Mesendoderm (in vitro differentiated cells): ENCODE results near the gene SKAP1.
"Not testable (repeated sequence)": the region's sequence is repeated elsewhere in the genome, so short reads cannot be mapped to it uniquely, and the experiment has no call there.

ENCODE experiments used
- DNase-seq: peaks from one replicate; pipeline ENCODE4 v3.0.0; 2013
- H2AK5ac ChIP-seq: 2 replicates; pipeline ENCODE4 v1.6.1; 2013; ENCODE audit warnings: low read length, inconsistent platforms
- H2BK120ac ChIP-seq: 2 replicates; pipeline ENCODE4 v1.6.1; 2013; ENCODE audit warnings: low read depth, mild to moderate bottlenecking, low read length, moderate library complexity, mixed read lengths
- H2BK15ac ChIP-seq: replicated peaks from 2 replicates; pipeline ENCODE4 v1.6.1; 2013; ENCODE audit warnings: low read depth, mild to moderate bottlenecking, moderate library complexity
- H2BK5ac ChIP-seq: 2 replicates; pipeline ENCODE4 v1.6.1; 2013; ENCODE audit warnings: low read length, inconsistent platforms
- H3K18ac ChIP-seq: 2 replicates; pipeline ENCODE4 v1.6.1; 2013; ENCODE audit warnings: mild to moderate bottlenecking, low read length, mixed read lengths
- H3K23ac ChIP-seq: one replicate; pipeline ENCODE4 v1.6.1; 2013; ENCODE audit warnings: low read length
- H3K27ac ChIP-seq: 2 replicates; pipeline ENCODE4 v1.5.1; 2013; ENCODE audit warnings: low read depth, mild to moderate bottlenecking, inconsistent platforms, low read length, moderate library complexity
- H3K27me3 ChIP-seq: 2 replicates; pipeline ENCODE4 v1.6.1; 2013; ENCODE audit warnings: low read length, control low read depth, mild to moderate bottlenecking, inconsistent platforms; ENCODE audit not compliant: insufficient read depth, poor library complexity
- H3K36me3 ChIP-seq: 2 replicates; pipeline ENCODE4 v1.6.1; 2013; ENCODE audit warnings: low read length, inconsistent platforms; ENCODE audit not compliant: control insufficient read depth, insufficient read depth
- H3K4ac ChIP-seq: one replicate; pipeline ENCODE4 v1.6.1; 2013; ENCODE audit warnings: low read depth, mild to moderate bottlenecking, low read length, moderate library complexity
- H3K4me1 ChIP-seq: 2 replicates; pipeline ENCODE4 v1.6.1; 2013; ENCODE audit warnings: low read depth, low read length, inconsistent platforms; ENCODE audit not compliant: control insufficient read depth
- H3K4me2 ChIP-seq: 2 replicates; pipeline ENCODE4 v1.6.1; 2013; ENCODE audit warnings: low read length
- H3K4me3 ChIP-seq: 2 replicates; pipeline ENCODE4 v1.5.1; 2013; ENCODE audit warnings: mild to moderate bottlenecking, low read length
- H3K56ac ChIP-seq: one replicate; pipeline ENCODE4 v1.6.1; 2013; ENCODE audit warnings: low read length
- H3K79me1 ChIP-seq: 2 replicates; pipeline ENCODE4 v1.6.1; 2013; ENCODE audit warnings: low read length, inconsistent platforms
- H3K79me2 ChIP-seq: 2 replicates; pipeline ENCODE4 v1.6.1; 2013; ENCODE audit warnings: mild to moderate bottlenecking, low read length; ENCODE audit not compliant: control insufficient read depth, insufficient read depth
- H3K9ac ChIP-seq: 2 replicates; pipeline ENCODE4 v1.6.1; 2013; ENCODE audit warnings: low read length, inconsistent platforms
- H4K5ac ChIP-seq: one replicate; pipeline ENCODE4 v1.6.1; 2013; ENCODE audit warnings: low read length
- H4K8ac ChIP-seq: one replicate; pipeline ENCODE4 v1.6.1; 2013; ENCODE audit warnings: low read depth, mild to moderate bottlenecking, control low read depth, low read length, moderate library complexity
- WGBS: extraction: QIAGEN DNeasy Blood & Tissue Kit; methylation state at CpG from one replicate; pipeline ENCODE4 v1.1.7; 2013; ENCODE audit warnings: low lambda C conversion rate, missing lambda C conversion rate; ENCODE audit not compliant: insufficient coverage; ENCODE audit errors: extremely low coverage; 5-methylcytosine and 5-hydroxymethylcytosine counted together

The SKAP1 gene

DNA sequence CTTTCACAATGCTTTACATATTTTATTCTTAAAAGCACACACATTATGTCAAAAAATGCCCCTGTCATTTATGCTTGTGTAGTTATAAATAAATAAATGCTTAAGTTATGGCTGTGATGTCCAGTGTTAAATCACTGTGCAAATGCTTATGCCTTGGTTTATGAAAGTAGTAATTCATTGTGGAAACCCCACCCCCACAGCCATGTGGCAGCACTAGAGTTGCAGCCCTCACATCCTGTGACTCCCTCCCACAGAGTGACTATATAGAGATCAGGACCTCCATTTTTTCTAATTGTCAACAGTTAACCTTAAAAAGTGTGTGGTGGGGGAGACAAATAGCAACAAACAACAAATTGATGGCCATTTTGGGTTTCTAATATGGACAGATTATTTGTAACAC, 2.4 kb downstream of the SKAP1 start:
- no peaks in the 10 kb centered on the region for H3K79me2 ChIP-seq
- H3K27me3 ChIP-seq: peaks cover 7% of the 10 kb centered on the region
- H3K23ac ChIP-seq: no peak overlapping the region
- H3K4ac ChIP-seq: no peak overlapping the region
- no peak for DNase-seq
- H2BK5ac ChIP-seq: no peak overlapping the region
- H2AK5ac ChIP-seq: no peak overlapping the region
- H3K79me1 ChIP-seq: no peaks in the 10 kb centered on the region
- H3K27ac ChIP-seq: no peak overlapping the region
- H3K18ac ChIP-seq: no peak overlapping the region
- H3K56ac ChIP-seq: no peak overlapping the region
- H2BK15ac ChIP-seq: no peak overlapping the region
- no peak overlapping the region for H2BK120ac ChIP-seq
- H3K36me3 ChIP-seq: no peaks in the 10 kb centered on the region
- no peak overlapping the region for H3K4me2 ChIP-seq
- H4K5ac ChIP-seq: no peak overlapping the region
- peaks cover 3% of the 10 kb centered on the region for H3K4me1 ChIP-seq
- no peak overlapping the region for H3K4me3 ChIP-seq
- H4K8ac ChIP-seq: no peak overlapping the region
- H3K9ac ChIP-seq: no peak overlapping the region

DNA sequence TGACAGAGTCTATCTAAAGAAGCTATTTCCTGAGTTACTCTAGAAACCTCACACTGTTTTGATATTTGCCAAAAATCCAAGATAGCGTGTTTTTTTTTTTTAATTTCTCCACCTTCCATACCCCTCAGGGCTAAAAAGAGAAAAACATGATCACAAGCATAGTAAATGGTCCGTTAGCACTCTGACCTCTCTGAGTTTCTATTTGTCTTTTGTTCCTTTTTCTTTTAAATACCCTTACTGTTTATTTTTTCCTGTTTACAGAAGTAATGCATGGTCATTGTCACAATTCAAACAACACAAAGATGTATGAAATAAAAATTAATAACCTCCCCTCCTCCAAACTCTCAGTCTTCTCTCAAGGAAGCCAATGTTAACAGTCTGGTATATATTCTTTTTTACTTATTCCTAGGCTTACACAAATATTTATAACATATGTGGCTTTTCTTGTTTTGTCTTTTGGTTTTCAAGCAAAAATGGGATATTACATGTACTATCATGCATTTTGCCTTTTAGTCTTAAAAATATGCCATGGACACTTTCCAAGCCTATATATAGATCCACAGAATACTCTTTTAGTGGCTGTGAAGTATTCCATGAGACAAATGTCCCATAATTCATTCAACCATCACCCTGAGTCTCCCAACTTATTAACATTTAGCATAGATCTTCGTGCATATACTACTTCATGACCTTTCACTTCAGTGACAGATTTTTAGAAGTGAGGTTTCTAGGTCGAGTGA, 3.1 kb downstream of the SKAP1 start:
- Histone ChIP-seq H3K79me2 (no peaks in the 10 kb centered on the region), H4K8ac (no peak overlapping the region), H3K18ac (no peak overlapping the region), H4K5ac (no peak overlapping the region), H2BK5ac (no peak overlapping the region), H3K4ac (no peak overlapping the region), H3K4me1 (peaks cover 3% of the 10 kb centered on the region), H3K36me3 (no peaks in the 10 kb centered on the region), H3K4me2 (no peak overlapping the region), H3K27ac (no peak overlapping the region), H3K23ac (no peak overlapping the region), H3K9ac (no peak overlapping the region), H2BK15ac (no peak overlapping the region), H3K27me3 (peaks cover 7% of the 10 kb centered on the region), H3K56ac (no peak overlapping the region), H3K79me1 (no peaks in the 10 kb centered on the region), H3K4me3 (no peak overlapping the region), H2BK120ac (no peak overlapping the region), H2AK5ac (no peak overlapping the region)
- no CpG with 5 or more reads among the region's 4 CpGs for WGBS
- no peak for DNase-seq

DNA sequence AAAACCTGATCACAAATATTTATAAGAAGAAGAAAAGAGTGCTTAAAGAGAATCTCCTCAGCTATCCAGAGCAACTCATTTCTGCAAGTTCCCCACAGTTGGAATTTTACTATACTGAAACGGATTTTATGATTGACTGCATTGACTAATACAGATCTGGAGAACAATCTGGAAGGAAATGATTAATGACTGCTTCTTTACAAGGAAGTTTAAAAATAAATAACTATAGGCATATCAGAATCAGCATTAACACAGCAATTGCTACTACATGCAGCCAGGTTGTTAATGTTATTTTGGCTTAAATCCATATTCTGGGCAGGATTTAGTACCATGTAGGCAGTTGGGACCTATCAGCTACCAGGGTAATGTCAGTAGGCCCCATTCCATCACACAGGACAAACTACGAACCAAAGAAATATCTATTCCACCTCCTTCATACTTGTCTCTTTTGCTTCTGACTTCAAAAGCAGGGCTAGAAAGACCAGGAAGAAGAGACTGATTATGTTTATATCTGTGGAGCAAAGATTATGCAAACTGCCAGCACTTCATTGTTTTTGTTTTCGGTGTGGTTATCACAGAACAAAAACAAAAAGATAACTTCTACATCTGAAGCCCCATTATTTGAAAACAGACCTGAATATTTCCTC, 3.9 kb downstream of the SKAP1 start:
- no peak overlapping the region for H3K9ac ChIP-seq

DNA sequence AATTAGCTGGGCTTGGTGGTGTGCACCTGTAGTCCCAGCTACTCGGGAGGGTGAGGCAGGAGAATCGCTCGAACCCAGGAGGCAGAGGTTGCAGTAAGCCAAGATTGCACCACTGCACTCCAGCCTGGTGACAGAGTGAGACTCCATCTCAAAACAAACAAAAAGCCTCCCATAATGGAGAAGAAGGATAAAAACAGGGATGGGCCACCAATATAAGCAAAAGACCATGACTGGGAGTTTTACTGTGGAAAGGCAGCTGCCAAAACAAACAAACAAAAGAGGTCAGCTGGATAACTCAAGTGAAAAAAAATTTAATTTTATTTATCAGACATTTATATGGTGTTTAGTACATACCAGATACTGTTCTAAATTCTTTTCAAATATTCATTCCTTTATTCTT, 8.0 kb downstream of the SKAP1 start:
- not testable (repeated sequence) for H4K5ac ChIP-seq, H3K56ac ChIP-seq, H3K9ac ChIP-seq, H2BK15ac ChIP-seq, H3K79me1 ChIP-seq, H4K8ac ChIP-seq, H3K23ac ChIP-seq, H3K36me3 ChIP-seq, H3K27ac ChIP-seq, H3K18ac ChIP-seq, H2AK5ac ChIP-seq, H2BK5ac ChIP-seq, H3K79me2 ChIP-seq, DNase-seq, H2BK120ac ChIP-seq, H3K27me3 ChIP-seq, H3K4ac ChIP-seq, H3K4me1 ChIP-seq, H3K4me3 ChIP-seq, H3K4me2 ChIP-seq
- WGBS: no CpG with 5 or more reads among the region's 3 CpGs

More for the DNA sequence above, 3.9 kb downstream of the SKAP1 start:
- no peak overlapping the region for H3K18ac ChIP-seq
- H2BK15ac ChIP-seq: no peak overlapping the region
- WGBS: no CpG with 5 or more reads among the region's 3 CpGs
- no peak overlapping the region for H3K4ac ChIP-seq
- no peak overlapping the region for H3K27ac ChIP-seq
- H3K56ac ChIP-seq: no peak overlapping the region
- no peak overlapping the region for H4K5ac ChIP-seq
- H2BK120ac ChIP-seq: no peak overlapping the region
- H2AK5ac ChIP-seq: no peak overlapping the region
- H3K4me1 ChIP-seq: peaks cover 3% of the 10 kb centered on the region
- no peak overlapping the region for H3K4me3 ChIP-seq
- H3K36me3 ChIP-seq: no peaks in the 10 kb centered on the region
- H2BK5ac ChIP-seq: no peak overlapping the region
- H3K23ac ChIP-seq: no peak overlapping the region
- H3K79me1 ChIP-seq: no peaks in the 10 kb centered on the region
- DNase-seq: no peak
- H3K27me3 ChIP-seq: peaks cover 4% of the 10 kb centered on the region
- H3K79me2 ChIP-seq: no peaks in the 10 kb centered on the region
- H4K8ac ChIP-seq: no peak overlapping the region
- H3K4me2 ChIP-seq: no peak overlapping the region

DNA sequence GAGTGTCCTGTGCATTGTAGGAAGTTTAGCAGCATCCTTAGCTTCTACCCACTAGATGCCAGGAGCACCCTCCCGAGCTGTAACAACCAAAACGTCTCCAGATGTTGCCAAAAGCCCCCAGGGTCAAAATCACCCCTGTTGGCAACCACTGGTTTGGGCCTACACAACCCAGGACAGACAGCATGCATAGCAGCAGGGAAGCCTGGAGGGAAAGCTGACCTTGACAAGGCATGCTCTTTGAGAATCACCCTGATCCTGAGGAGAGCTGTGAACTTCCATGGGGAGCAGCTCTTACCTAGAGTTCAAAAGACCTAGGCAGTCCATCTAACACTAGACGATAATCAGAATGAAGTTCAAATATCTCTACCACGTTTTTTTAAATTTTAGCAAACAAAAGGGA, 9.2 kb downstream of the SKAP1 start:
- Histone ChIP-seq H3K79me1 (no peaks in the 10 kb centered on the region), H3K36me3 (no peaks in the 10 kb centered on the region), H3K4me1 (no peaks in the 10 kb centered on the region), H4K8ac (no peak overlapping the region), H2AK5ac (no peak overlapping the region), H3K4me2 (no peak overlapping the region), H3K23ac (no peak overlapping the region), H3K9ac (no peak overlapping the region), H2BK120ac (no peak overlapping the region), H3K27me3 (no peaks in the 10 kb centered on the region), H3K79me2 (no peaks in the 10 kb centered on the region), H2BK5ac (no peak overlapping the region), H3K4ac (no peak overlapping the region), H3K4me3 (no peak overlapping the region), H3K27ac (no peak overlapping the region), H2BK15ac (no peak overlapping the region), H3K56ac (no peak overlapping the region), H4K5ac (no peak overlapping the region), H3K18ac (no peak overlapping the region)
- DNase-seq: no peak
- WGBS: no CpG with 5 or more reads among the region's 4 CpGs

DNA sequence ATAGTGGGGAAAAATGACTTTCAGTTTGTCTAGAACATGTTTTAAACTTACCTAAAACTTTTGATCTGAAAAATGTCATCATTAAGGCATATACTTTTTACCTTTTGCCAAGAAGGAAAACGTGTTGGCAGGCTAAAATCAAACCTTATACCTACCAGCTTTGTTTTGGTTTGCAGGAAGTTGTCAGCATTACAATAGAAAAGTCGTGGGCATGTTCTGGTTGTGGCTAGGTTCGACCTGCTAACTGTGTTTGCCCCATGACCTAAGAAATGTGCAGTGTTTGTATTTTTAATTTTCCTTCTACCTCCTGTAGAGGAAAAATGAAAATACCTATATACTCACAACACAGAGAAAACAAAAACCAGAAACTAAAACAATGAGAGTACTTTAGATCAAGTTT, 13.0 kb downstream of the SKAP1 start:
- H2BK15ac ChIP-seq: no peak overlapping the region
- H3K27me3 ChIP-seq: no peaks in the 10 kb centered on the region
- H2BK120ac ChIP-seq: no peak overlapping the region
- H2BK5ac ChIP-seq: no peak overlapping the region
- H3K36me3 ChIP-seq: no peaks in the 10 kb centered on the region
- no peak overlapping the region for H4K5ac ChIP-seq
- H3K9ac ChIP-seq: no peak overlapping the region
- no peak overlapping the region for H3K56ac ChIP-seq
- WGBS: no CpG with 5 or more reads among the region's 3 CpGs
- no peaks in the 10 kb centered on the region for H3K79me1 ChIP-seq
- no peaks in the 10 kb centered on the region for H3K4me1 ChIP-seq
- no peak overlapping the region for H4K8ac ChIP-seq
- H3K4ac ChIP-seq: no peak overlapping the region
- no peak overlapping the region for H3K4me2 ChIP-seq
- no peak overlapping the region for H3K18ac ChIP-seq
- no peak overlapping the region for H3K23ac ChIP-seq
- H3K4me3 ChIP-seq: no peak overlapping the region
- no peak for DNase-seq
- no peak overlapping the region for H2AK5ac ChIP-seq
- no peak overlapping the region for H3K27ac ChIP-seq
- no peaks in the 10 kb centered on the region for H3K79me2 ChIP-seq
